LNCaP clone FGC (cell line): ENCODE data around the gene SMIM38.

Experiments used
- DNase-seq: peaks from one replicate; pipeline ENCODE4 v3.0.0-alpha.2; 2011; ENCODE audit warnings: low read depth
- H3K4me3 ChIP-seq: 2 replicates; pipeline ENCODE4 v1.5.1; 2011; ENCODE audit warnings: mild to moderate bottlenecking, low read depth, low read length, control low read depth
- TF ChIP-seq, protein P1 (sequence below): IDR thresholded peaks from 2 replicates; pipeline ENCODE4 v1.5.1; 2012; ENCODE audit warnings: mild to moderate bottlenecking; ENCODE audit not compliant: control insufficient read depth, insufficient read depth; ENCODE audit errors: extremely low read depth

Gene SMIM38

DNA sequence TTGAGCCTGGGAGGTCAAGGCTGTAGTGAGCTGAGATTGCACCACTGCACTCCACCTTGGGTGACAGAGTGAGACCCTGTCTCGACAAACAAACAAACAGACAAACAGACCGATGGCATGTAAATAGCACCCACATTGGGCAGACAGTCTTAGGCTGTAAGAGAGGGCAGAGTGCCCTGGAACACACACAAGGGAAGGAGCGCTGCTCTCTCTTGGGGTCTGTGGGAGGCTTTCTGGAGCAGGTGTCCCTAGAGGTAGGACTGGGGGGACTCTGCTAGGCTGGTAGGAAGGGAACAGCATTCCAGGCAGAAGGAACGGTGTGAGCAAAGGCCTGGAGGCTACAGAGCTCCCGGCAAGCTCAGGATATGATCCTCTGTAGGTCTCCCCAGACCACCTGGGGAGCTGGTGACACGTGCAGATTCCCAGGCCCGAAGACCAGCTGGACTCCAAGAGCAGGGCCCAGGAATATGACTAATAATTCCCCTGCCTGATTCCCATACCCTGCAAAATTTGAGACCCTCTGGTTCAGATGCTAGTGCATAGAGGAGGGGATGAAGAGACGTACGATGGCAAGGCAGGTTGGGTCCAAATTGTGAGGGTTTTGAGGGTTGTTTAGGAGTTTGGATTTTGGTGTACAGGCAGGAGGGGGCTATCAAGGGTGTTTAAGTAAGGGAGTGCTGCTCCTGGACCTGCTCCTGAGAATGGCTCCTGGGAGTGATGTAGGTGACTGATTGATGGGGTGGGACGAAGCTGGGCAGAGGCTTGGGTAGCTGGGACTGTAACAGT is 11.6 kb downstream of the SMIM38 start:
- TF ChIP-seq, protein P1, sequence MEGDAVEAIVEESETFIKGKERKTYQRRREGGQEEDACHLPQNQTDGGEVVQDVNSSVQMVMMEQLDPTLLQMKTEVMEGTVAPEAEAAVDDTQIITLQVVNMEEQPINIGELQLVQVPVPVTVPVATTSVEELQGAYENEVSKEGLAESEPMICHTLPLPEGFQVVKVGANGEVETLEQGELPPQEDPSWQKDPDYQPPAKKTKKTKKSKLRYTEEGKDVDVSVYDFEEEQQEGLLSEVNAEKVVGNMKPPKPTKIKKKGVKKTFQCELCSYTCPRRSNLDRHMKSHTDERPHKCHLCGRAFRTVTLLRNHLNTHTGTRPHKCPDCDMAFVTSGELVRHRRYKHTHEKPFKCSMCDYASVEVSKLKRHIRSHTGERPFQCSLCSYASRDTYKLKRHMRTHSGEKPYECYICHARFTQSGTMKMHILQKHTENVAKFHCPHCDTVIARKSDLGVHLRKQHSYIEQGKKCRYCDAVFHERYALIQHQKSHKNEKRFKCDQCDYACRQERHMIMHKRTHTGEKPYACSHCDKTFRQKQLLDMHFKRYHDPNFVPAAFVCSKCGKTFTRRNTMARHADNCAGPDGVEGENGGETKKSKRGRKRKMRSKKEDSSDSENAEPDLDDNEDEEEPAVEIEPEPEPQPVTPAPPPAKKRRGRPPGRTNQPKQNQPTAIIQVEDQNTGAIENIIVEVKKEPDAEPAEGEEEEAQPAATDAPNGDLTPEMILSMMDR, result no peak
- no peak overlapping the region for H3K4me3 ChIP-seq
- no peak for DNase-seq

DNA sequence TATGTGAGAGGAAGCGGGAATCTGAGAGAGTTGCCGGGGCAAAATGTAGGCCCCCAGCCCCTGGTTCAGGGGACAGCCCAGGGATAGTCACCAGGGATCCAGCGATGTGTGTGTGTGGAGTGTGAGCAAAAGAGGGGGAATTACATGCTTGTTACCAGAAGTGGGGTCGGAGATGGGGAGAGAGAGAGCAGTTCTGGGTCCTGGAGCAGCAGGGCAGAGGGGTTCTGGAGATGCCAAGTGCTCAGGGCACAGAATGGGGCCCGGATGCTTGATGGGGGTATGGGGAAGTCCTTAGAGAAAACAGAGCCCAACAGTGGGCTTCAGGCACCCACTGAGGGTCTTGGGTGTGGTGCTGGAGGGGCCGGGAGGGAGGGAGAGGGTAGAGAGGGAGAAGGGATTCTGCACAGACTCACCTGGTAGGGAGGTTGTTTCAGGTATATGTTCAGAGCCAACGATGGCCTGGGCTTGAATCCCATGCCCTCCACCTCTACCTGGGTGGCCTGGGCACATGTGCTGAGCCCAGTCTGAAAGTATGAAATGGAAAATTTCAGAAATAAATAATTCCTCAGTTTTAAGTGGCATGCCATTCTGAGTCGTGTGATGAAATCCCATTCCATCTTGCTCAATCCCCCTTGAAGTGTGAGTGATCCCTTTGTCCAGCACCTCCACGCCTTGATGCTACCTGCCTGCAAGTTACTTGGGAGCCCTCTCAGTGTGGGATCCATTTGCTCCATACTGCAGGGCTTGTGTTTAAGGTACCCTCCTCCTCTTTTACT is 12.4 kb downstream of the SMIM38 start:
- TF ChIP-seq, protein P1, result no peak
- DNase-seq, result no peak
- H3K4me3 ChIP-seq, result no peak overlapping the region

DNA sequence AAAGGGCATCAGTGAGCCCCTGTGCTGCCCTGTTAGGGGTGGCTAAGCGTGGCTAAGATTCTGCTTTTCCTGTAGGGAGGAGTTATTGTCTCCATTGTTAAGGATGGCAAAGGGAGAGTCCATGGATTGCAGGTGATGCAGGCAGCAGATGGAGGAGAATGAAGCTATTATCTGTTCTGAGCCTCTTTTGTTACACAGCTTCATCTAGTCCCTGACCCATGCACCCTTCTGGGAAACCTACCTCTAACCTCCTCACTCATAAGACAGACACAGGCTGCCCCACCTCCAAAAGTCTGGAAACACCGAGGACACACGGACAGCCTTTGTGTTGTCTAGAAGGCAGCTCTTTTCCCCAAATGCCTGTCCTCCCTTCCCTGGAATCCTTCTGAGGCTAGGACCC is 13.7 kb downstream of the SMIM38 start:
- no peak overlapping the region for H3K4me3 ChIP-seq
- TF ChIP-seq, protein P1, result no peak

DNA sequence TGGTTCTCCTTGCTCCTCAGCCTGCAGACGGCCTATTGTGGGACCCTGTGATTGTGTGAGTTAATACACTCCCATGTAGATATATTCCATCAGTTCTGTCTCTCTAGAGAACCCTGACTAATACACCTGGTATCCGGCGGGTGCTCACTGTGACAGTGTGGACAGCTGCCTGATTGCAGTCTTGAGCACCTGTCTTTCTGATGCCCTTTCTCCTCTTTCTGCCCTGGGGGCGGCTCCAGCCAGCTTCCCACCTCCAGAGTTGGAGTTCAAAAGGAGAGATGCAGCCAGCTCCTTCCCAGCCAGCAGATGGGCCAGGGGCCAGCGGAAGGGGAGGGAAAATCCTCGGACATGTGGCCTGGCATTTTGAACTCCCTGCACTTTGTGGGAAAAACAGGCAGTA is 15.0 kb downstream of the SMIM38 start:
- TF ChIP-seq, protein P1, result no peak
- no peak for DNase-seq
- H3K4me3 ChIP-seq, result no peak overlapping the region

More for the DNA sequence above, 13.7 kb downstream of the SMIM38 start:
- no peak for DNase-seq

DNA sequence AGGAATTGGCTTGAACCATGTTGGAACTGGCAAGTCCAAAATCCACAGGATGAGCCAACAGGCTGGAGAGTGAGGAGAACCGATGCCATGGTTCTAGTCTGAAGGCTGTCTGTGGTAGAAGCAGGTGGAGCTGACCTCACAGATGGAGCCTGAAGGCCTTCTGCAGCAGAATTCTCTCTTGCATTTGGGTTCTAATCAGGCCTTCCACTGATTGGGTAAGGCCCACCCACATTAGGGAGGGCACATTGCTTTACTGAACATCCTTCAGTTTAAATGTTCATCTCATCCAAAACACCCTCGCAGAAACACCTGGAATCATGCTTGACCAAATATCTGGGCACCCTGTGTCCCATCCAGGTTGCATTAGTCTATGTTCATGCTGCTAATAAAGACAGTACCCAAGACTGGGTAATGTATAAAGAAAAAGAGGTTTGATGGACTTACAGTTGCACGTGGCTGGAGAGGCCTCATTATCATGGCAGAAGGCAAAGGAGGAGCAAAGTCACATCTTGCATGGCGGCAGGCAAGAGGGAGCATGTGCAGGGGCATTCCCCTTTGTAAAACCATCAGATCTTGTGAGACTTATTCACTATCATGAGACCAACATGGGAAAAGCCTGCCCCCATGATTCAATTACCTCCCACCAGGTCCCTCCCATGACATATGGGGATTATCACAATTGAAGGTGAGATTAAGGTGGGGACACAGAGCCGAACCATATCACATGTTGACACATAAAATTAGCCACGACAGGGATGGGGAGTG is 15.9 kb downstream of the SMIM38 start:
- TF ChIP-seq, protein P1, result no peak
- DNase-seq, result no peak
- no peak overlapping the region for H3K4me3 ChIP-seq

DNA sequence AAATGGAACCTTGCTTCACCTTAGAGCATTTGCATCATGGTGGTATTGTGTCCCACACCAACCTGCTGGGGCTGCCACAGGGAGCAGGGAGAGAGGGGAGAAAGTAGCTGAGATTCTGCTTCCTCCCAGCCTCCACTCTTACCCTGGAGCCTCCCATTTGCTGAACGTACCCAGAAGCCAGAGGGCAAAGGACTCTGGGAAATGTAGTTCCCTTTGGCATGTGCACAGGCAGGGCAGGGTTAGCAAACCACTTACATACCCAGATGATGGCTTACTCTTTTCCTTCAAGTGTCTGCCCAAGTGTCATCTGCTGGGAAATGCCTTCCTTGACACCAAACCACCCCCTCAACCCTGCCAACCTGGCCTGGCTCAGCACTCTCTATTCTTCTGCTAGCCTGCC is 16.9 kb downstream of the SMIM38 start:
- TF ChIP-seq, protein P1, result no peak
- no peak for DNase-seq
- H3K4me3 ChIP-seq, result no peak overlapping the region
